H1 (cell line): Measurements from ENCODE around the gene KLF5. TPM values are rescaled to one million over a fixed set of nuclear protein-coding genes. Genes with fewer than 3 reads are reported as not detected.

Source experiments
- BACH1 ChIP-seq: IDR thresholded peaks from 2 replicates; pipeline ENCODE4 v1.6.1; 2012; ENCODE audit warnings: low read length, improper control_type of control experiment
- CBX5 ChIP-seq: fragments of 300-800, 300-1000 bp; sonication (generic); IDR thresholded peaks from 2 replicates; pipeline ENCODE4 v1.7.1; 2016; ENCODE audit warnings: antibody characterized with exemption, low read length, low read depth
- EGR1 ChIP-seq: IDR thresholded peaks from 2 replicates; pipeline ENCODE4 v1.6.1; 2011; ENCODE audit warnings: low read depth, low read length, borderline replicate concordance
- HDAC2 ChIP-seq, 2 experiments: fragments of 300-600 bp in 1 of 2; sonication (generic) in 1 of 2; IDR thresholded peaks; 2 replicates each; pipeline ENCODE4 v1.6.1; 2011 to 2012; ENCODE audit warnings: low read depth in 2 of 2, low read length in 2 of 2, mild to moderate bottlenecking in 2 of 2, moderate library complexity in 2 of 2, borderline replicate concordance in 1 of 2, inconsistent platforms in 1 of 2
- JUND ChIP-seq: IDR thresholded peaks from 2 replicates; pipeline ENCODE4 v1.6.1; 2011; ENCODE audit warnings: mild to moderate bottlenecking, improper control_type of control experiment, low read length
- KDM1A ChIP-seq: fragments of 200-600, 300-600 bp; sonication (generic); IDR thresholded peaks from 2 replicates; pipeline ENCODE4 v1.7.1; 2016; ENCODE audit warnings: mild to moderate bottlenecking, low read length, borderline replicate concordance
- SP4 ChIP-seq: IDR thresholded peaks from 2 replicates; pipeline ENCODE4 v1.6.1; 2012; ENCODE audit warnings: low read length, inconsistent platforms
- USF2 ChIP-seq: IDR thresholded peaks from 2 replicates; pipeline ENCODE4 v1.6.1; 2011; ENCODE audit warnings: low read length, improper control_type of control experiment
- YY1 ChIP-seq: IDR thresholded peaks from 2 replicates; pipeline ENCODE4 v1.6.1; 2011; ENCODE audit warnings: low read depth, mild to moderate bottlenecking, low read length
- polyA plus RNA-seq, 7 experiments: library from polyadenylated mRNA; depleted of rRNA in 3 of 7; stranded (reverse) in 5 of 7; unstranded in 2 of 7; fragments of >200 nt in 5 of 7; fragments of 200-250 nt in 2 of 7; gene quantifications; 1 replicate in 5 of 7; 2 replicates in 1 of 7; 4 replicates in 1 of 7; pipeline versions ENCODE4 v1.2.1 to v1.2.3, GENCODE V29; 2011 to 2013; ENCODE audit warnings: missing spikeins in 2 of 7, mixed read lengths in 2 of 7
- total RNA-seq: library from RNA; stranded (reverse); fragmentation: NEBNext Ultra II Directional; extraction: Animal tissue kit (Norgen Biotek cat#: 25700); gene quantifications from 2 replicates; pipeline ENCODE4 v1.2.1, GENCODE V29; 2021
- TF ChIP-seq, protein P1 (sequence below): fragments of 300-600 bp; sonication (generic); IDR thresholded peaks from 2 replicates; pipeline ENCODE4 v1.7.1; 2012; ENCODE audit warnings: low read length, moderate library complexity, mild to moderate bottlenecking, inconsistent platforms; ENCODE audit not compliant: insufficient replicate concordance

Gene KLF5
- total and polyA plus RNA-seq, 2 of the 8 experiments (the other 6 are each of a cell fraction or from before 2014, with no cell fraction given) = 1.2 to 2.3 TPM

- TF ChIP-seq, protein P1, sequence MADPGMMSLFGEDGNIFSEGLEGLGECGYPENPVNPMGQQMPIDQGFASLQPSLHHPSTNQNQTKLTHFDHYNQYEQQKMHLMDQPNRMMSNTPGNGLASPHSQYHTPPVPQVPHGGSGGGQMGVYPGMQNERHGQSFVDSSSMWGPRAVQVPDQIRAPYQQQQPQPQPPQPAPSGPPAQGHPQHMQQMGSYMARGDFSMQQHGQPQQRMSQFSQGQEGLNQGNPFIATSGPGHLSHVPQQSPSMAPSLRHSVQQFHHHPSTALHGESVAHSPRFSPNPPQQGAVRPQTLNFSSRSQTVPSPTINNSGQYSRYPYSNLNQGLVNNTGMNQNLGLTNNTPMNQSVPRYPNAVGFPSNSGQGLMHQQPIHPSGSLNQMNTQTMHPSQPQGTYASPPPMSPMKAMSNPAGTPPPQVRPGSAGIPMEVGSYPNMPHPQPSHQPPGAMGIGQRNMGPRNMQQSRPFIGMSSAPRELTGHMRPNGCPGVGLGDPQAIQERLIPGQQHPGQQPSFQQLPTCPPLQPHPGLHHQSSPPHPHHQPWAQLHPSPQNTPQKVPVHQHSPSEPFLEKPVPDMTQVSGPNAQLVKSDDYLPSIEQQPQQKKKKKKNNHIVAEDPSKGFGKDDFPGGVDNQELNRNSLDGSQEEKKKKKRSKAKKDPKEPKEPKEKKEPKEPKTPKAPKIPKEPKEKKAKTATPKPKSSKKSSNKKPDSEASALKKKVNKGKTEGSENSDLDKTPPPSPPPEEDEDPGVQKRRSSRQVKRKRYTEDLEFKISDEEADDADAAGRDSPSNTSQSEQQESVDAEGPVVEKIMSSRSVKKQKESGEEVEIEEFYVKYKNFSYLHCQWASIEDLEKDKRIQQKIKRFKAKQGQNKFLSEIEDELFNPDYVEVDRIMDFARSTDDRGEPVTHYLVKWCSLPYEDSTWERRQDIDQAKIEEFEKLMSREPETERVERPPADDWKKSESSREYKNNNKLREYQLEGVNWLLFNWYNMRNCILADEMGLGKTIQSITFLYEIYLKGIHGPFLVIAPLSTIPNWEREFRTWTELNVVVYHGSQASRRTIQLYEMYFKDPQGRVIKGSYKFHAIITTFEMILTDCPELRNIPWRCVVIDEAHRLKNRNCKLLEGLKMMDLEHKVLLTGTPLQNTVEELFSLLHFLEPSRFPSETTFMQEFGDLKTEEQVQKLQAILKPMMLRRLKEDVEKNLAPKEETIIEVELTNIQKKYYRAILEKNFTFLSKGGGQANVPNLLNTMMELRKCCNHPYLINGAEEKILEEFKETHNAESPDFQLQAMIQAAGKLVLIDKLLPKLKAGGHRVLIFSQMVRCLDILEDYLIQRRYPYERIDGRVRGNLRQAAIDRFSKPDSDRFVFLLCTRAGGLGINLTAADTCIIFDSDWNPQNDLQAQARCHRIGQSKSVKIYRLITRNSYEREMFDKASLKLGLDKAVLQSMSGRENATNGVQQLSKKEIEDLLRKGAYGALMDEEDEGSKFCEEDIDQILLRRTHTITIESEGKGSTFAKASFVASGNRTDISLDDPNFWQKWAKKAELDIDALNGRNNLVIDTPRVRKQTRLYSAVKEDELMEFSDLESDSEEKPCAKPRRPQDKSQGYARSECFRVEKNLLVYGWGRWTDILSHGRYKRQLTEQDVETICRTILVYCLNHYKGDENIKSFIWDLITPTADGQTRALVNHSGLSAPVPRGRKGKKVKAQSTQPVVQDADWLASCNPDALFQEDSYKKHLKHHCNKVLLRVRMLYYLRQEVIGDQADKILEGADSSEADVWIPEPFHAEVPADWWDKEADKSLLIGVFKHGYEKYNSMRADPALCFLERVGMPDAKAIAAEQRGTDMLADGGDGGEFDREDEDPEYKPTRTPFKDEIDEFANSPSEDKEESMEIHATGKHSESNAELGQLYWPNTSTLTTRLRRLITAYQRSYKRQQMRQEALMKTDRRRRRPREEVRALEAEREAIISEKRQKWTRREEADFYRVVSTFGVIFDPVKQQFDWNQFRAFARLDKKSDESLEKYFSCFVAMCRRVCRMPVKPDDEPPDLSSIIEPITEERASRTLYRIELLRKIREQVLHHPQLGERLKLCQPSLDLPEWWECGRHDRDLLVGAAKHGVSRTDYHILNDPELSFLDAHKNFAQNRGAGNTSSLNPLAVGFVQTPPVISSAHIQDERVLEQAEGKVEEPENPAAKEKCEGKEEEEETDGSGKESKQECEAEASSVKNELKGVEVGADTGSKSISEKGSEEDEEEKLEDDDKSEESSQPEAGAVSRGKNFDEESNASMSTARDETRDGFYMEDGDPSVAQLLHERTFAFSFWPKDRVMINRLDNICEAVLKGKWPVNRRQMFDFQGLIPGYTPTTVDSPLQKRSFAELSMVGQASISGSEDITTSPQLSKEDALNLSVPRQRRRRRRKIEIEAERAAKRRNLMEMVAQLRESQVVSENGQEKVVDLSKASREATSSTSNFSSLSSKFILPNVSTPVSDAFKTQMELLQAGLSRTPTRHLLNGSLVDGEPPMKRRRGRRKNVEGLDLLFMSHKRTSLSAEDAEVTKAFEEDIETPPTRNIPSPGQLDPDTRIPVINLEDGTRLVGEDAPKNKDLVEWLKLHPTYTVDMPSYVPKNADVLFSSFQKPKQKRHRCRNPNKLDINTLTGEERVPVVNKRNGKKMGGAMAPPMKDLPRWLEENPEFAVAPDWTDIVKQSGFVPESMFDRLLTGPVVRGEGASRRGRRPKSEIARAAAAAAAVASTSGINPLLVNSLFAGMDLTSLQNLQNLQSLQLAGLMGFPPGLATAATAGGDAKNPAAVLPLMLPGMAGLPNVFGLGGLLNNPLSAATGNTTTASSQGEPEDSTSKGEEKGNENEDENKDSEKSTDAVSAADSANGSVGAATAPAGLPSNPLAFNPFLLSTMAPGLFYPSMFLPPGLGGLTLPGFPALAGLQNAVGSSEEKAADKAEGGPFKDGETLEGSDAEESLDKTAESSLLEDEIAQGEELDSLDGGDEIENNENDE = no peak
- no peak for TF ChIP-seq JUND
- no peak for TF ChIP-seq KDM1A
- no peak for TF ChIP-seq CBX5
- no peak for TF ChIP-seq SP4
- no peak for TF ChIP-seq EGR1
- no peak for TF ChIP-seq YY1
- no peak for TF ChIP-seq USF2
- no peak for TF ChIP-seq BACH1
- TF ChIP-seq HDAC2 (IDR thresholded peaks at IDR 0.05; ENCODE audit: borderline replicate concordance in 1 of 2, low read depth in 2 of 2, low read length in 2 of 2) = no peak
Observed at GRCh38 chr13:73072239-73072900, 13.6 kb downstream of the KLF5 start (continued).
